Erythroblast (primary cell): ENCODE data around the gene TMEM266.

Source experiments
- DNase-seq, 2 experiments: peaks; one replicate each; lab custom pipeline; 2025; lab: John Stamatoyannopoulos, UW
- GATA1 ChIP-seq: IDR thresholded peaks from 2 replicates; pipeline ENCODE4 v1.6.1; 2011; ENCODE audit warnings: low read depth, mild to moderate bottlenecking, control low read depth, low read length, moderate library complexity
- POLR2A ChIP-seq: IDR thresholded peaks from 2 replicates; pipeline ENCODE4 v1.6.1; 2011; ENCODE audit warnings: mild to moderate bottlenecking, low read length

The TMEM266 gene

GRCh38 chr15:76084256-76084655 is 24.5 kb downstream of the TMEM266 start:
- TF ChIP-seq POLR2A (no peak), GATA1 (no peak)
- DNase-seq, result no peak

GRCh38 chr15:76098685-76099084 is 38.9 kb downstream of the TMEM266 start:
- TF ChIP-seq POLR2A (no peak), GATA1 (no peak)
- no peak for DNase-seq

GRCh38 chr15:76099388-76099787 is 39.6 kb downstream of the TMEM266 start:
- no peak for TF ChIP-seq GATA1
- no peak for TF ChIP-seq POLR2A
- no peak for DNase-seq

- DNase-seq, result no peak
- no peak for TF ChIP-seq GATA1
- TF ChIP-seq POLR2A, result no peak
Measured at GRCh38 chr15:76100361-76100760, 40.6 kb downstream of the TMEM266 start.

GRCh38 chr15:76101655-76102054 is 41.9 kb downstream of the TMEM266 start:
- TF ChIP-seq POLR2A, result no peak
- DNase-seq, result no peak

GRCh38 chr15:76105391-76105790 is 45.6 kb downstream of the TMEM266 start:
- DNase-seq, result no peak
- no peak for TF ChIP-seq GATA1

- no peak for DNase-seq
Measured at GRCh38 chr15:76105911-76106310, 46.1 kb downstream of the TMEM266 start.

GRCh38 chr15:76107169-76107568 is 47.4 kb downstream of the TMEM266 start:
- TF ChIP-seq GATA1 (no peak), POLR2A (no peak)
- DNase-seq, result no peak

More at GRCh38 chr15:76105911-76106310, 46.1 kb downstream of the TMEM266 start:
- TF ChIP-seq GATA1 (no peak), POLR2A (no peak)

- TF ChIP-seq GATA1 (no peak), POLR2A (no peak)
- DNase-seq, result no peak
Measured at GRCh38 chr15:76108021-76108723, 48.4 kb downstream of the TMEM266 start.

- no peak for DNase-seq
- TF ChIP-seq GATA1 (no peak), POLR2A (no peak)
Measured at GRCh38 chr15:76109046-76109445, 49.3 kb downstream of the TMEM266 start.

- no peak for DNase-seq
- TF ChIP-seq POLR2A (no peak), GATA1 (no peak)
Measured at GRCh38 chr15:76114561-76114960, 54.8 kb downstream of the TMEM266 start.

- no peak for TF ChIP-seq GATA1
- no peak for DNase-seq
Measured at GRCh38 chr15:76116138-76116885, 56.5 kb downstream of the TMEM266 start.

GRCh38 chr15:76117181-76117580 is 57.4 kb downstream of the TMEM266 start:
- DNase-seq, result no peak
- TF ChIP-seq POLR2A (no peak), GATA1 (no peak)

- DNase-seq, result no peak
- TF ChIP-seq GATA1 (no peak), POLR2A (no peak)
Measured at GRCh38 chr15:76118767-76119166, 59.0 kb downstream of the TMEM266 start.

GRCh38 chr15:76123031-76123430 is 63.2 kb downstream of the TMEM266 start:
- no peak for DNase-seq
- no peak for TF ChIP-seq GATA1
- TF ChIP-seq POLR2A, result no peak
